ENCODE data around the gene ITSN2. TPM values are rescaled to one million over a fixed set of nuclear protein-coding genes. Genes with fewer than 3 reads are reported as not detected.

Gene ITSN2
- total and polyA plus RNA-seq, 9 donors = 15.6 to 23.7 (median 17.1) TPM

DNA sequence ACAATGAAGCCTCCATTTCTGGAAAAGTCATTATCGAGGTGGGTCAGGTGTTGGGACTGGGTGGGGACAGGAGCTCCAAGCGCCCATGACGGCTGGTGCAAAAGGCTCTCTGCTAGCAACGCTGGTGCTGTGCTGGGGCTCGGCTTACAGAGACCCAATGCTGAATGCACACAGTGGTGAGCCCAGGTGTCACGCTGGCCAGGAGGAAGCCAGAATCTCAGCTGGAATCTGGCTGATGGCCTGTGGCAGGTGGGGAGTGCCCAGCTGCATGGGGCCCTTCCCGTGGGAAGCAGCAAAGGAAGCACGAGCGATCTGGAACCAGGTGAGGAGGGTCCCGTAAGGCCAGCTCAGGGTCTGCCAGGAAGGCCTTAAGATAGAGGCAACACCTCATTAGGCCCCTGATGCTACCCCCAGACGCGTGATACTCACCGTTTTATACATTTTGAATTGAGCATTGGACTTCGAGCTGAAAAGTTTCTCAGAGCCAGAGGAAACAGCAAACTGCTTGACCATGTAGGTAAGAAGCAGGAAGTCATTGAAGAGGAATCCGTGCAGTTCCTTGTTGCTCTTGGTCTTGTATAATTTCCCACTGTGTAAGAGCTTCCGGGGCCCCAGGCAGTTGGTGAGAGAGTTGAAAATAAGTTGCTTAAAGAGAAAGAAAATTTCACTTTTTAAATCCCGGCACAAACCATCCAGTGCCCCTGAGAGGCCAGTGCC is 150.8 kb downstream of the ITSN2 start:
- no peak for DNase-seq
- WGBS (ENCODE audit: insufficient coverage) = 58% methylated on average over 12 of the region's 17 CpGs
- no peak overlapping the region for H3K27ac ChIP-seq (ENCODE audit: low read length)
- H3K36me3 ChIP-seq (ENCODE audit: control insufficient read depth, insufficient read depth, low read length) = peaks cover 67% of the 10 kb centered on the region
- no peak overlapping the region for H3K4me3 ChIP-seq (ENCODE audit: low read length)
- H3K27me3 ChIP-seq (ENCODE audit: control insufficient read depth, insufficient read depth, low read length) = no peaks in the 10 kb centered on the region
- H3K9me3 ChIP-seq (replicated peaks; ENCODE audit: control insufficient read depth, low read depth, low read length) = no peaks in the 10 kb centered on the region
- no peaks in the 10 kb centered on the region for H3K4me1 ChIP-seq (ENCODE audit: control insufficient read depth, insufficient read depth, low read length)

DNA sequence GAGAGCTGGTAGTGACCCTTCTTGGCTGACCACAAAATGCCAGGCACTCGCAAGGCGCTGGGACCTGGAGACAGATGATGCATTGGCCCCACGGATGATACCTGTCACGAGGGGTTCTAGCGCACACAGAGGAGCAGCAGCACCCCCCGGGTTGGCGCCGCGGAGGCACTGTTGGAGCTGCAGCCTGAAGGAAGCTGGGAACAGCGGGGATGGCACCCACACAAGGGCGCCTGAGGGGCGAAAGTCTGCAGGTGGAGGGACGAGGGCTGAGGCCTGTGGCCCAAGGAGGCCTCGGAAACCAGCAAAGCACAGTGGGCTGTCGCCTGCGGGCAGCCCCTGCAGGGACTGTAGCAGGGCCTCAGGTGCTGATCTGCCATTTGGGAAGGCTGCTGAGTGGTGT is 151.8 kb downstream of the ITSN2 start:
- H3K9me3 ChIP-seq (replicated peaks; ENCODE audit: control insufficient read depth, low read depth, low read length) = no peaks in the 10 kb centered on the region
- 94% methylated on average over 16 of the region's 16 CpGs for WGBS (ENCODE audit: insufficient coverage)

GRCh38 chr2:24207359-24207758 is 153.0 kb downstream of the ITSN2 start:
- no peaks in the 10 kb centered on the region for H3K27me3 ChIP-seq (ENCODE audit: control insufficient read depth, insufficient read depth, low read length)
- H3K4me3 ChIP-seq (ENCODE audit: low read length) = no peak overlapping the region
- H3K9me3 ChIP-seq (replicated peaks; ENCODE audit: control insufficient read depth, low read depth, low read length) = no peaks in the 10 kb centered on the region
- H3K4me1 ChIP-seq (ENCODE audit: control insufficient read depth, insufficient read depth, low read length) = peaks cover 2% of the 10 kb centered on the region
- peaks cover 72% of the 10 kb centered on the region for H3K36me3 ChIP-seq (ENCODE audit: control insufficient read depth, insufficient read depth, low read length)
- DNase-seq = no peak
- WGBS (ENCODE audit: insufficient coverage) = 85% methylated on average over 11 of the region's 11 CpGs
- no peak overlapping the region for H3K27ac ChIP-seq (ENCODE audit: low read length)

More for the DNA sequence above, 151.8 kb downstream of the ITSN2 start:
- Histone ChIP-seq H3K36me3 (ENCODE audit: control insufficient read depth, insufficient read depth, low read length) (peaks cover 77% of the 10 kb centered on the region), H3K4me3 (ENCODE audit: low read length) (no peak overlapping the region), H3K27ac (ENCODE audit: low read length) (no peak overlapping the region), H3K4me1 (ENCODE audit: control insufficient read depth, insufficient read depth, low read length) (no peaks in the 10 kb centered on the region), H3K27me3 (ENCODE audit: control insufficient read depth, insufficient read depth, low read length) (no peaks in the 10 kb centered on the region)
- DNase-seq = no peak

- Histone ChIP-seq H3K36me3 (ENCODE audit: control insufficient read depth, insufficient read depth, low read length) (peaks cover 68% of the 10 kb centered on the region), H3K27me3 (ENCODE audit: control insufficient read depth, insufficient read depth, low read length) (no peaks in the 10 kb centered on the region), H3K4me3 (ENCODE audit: low read length) (no peak overlapping the region), H3K27ac (ENCODE audit: low read length) (no peak overlapping the region), H3K9me3 (replicated peaks; ENCODE audit: control insufficient read depth, low read depth, low read length) (no peaks in the 10 kb centered on the region), H3K4me1 (ENCODE audit: control insufficient read depth, insufficient read depth, low read length) (peaks cover 2% of the 10 kb centered on the region)
- 85% methylated on average over 8 of the region's 8 CpGs for WGBS (ENCODE audit: insufficient coverage)
- DNase-seq = no peak
Measured at GRCh38 chr2:24206714-24207113, 153.6 kb downstream of the ITSN2 start.

- Histone ChIP-seq H3K4me1 (ENCODE audit: control insufficient read depth, insufficient read depth, low read length) (peaks cover 2% of the 10 kb centered on the region), H3K9me3 (replicated peaks; ENCODE audit: control insufficient read depth, low read depth, low read length) (no peaks in the 10 kb centered on the region), H3K36me3 (ENCODE audit: control insufficient read depth, insufficient read depth, low read length) (peaks cover 68% of the 10 kb centered on the region), H3K27ac (ENCODE audit: low read length) (no peak overlapping the region), H3K27me3 (ENCODE audit: control insufficient read depth, insufficient read depth, low read length) (no peaks in the 10 kb centered on the region), H3K4me3 (ENCODE audit: low read length) (no peak overlapping the region)
- WGBS (ENCODE audit: insufficient coverage) = 78% methylated on average over 6 of the region's 6 CpGs
- no peak for DNase-seq
Measured at GRCh38 chr2:24206242-24206641, 154.1 kb downstream of the ITSN2 start.

DNA sequence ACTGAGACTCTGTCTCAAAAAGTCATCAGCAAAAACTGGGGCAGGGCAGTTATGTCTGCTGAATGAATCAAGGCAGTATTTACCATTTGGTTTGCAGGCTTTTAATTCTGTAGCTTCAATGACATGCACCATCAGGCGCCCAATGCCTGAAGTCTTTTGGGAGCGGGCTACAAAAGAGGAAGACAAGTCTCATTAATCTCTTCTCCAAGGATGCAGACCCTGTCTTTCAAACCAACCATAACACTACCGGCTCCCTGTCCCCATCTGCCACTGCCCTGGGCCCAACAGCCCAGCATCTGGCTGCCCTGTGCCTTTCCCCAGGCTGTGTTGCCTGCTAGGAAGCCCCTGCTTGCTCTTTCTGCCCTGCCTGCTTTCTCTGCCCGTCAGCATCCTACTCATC is 155.2 kb downstream of the ITSN2 start:
- H3K4me3 ChIP-seq (ENCODE audit: low read length) = no peak overlapping the region
- no peaks in the 10 kb centered on the region for H3K27me3 ChIP-seq (ENCODE audit: control insufficient read depth, insufficient read depth, low read length)
- no peak overlapping the region for H3K27ac ChIP-seq (ENCODE audit: low read length)
- peaks cover 61% of the 10 kb centered on the region for H3K36me3 ChIP-seq (ENCODE audit: control insufficient read depth, insufficient read depth, low read length)
- 86% methylated on average over 4 of the region's 4 CpGs for WGBS (ENCODE audit: insufficient coverage)
- no peak for DNase-seq
- peaks cover 2% of the 10 kb centered on the region for H3K4me1 ChIP-seq (ENCODE audit: control insufficient read depth, insufficient read depth, low read length)
- no peaks in the 10 kb centered on the region for H3K9me3 ChIP-seq (replicated peaks; ENCODE audit: control insufficient read depth, low read depth, low read length)

DNA sequence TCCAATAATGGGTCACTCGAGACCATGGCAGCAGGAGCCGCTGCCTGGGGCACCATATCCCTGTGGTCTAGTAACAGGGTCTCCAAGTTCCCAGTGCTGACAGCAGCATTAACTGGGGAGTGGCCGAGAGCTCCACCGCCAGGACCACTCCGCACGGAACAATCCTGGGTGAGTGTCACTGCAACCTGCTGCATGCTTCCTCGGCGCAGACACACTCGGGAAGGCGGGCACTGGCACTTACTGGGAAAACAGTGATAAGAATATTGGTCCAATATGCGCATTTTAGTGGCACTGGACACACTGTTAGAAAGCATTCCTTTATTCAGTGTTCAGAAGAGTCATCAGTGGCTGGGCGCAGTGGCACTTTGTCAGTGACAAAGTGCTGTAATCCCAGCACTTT is 155.8 kb downstream of the ITSN2 start:
- no peak overlapping the region for H3K4me3 ChIP-seq (ENCODE audit: low read length)
- H3K27ac ChIP-seq (ENCODE audit: low read length) = no peak overlapping the region
- DNase-seq = no peak
- WGBS (ENCODE audit: insufficient coverage) = 93% methylated on average over 12 of the region's 12 CpGs
- no peaks in the 10 kb centered on the region for H3K9me3 ChIP-seq (replicated peaks; ENCODE audit: control insufficient read depth, low read depth, low read length)
- H3K4me1 ChIP-seq (ENCODE audit: control insufficient read depth, insufficient read depth, low read length) = peaks cover 2% of the 10 kb centered on the region
- no peaks in the 10 kb centered on the region for H3K27me3 ChIP-seq (ENCODE audit: control insufficient read depth, insufficient read depth, low read length)
- peaks cover 54% of the 10 kb centered on the region for H3K36me3 ChIP-seq (ENCODE audit: control insufficient read depth, insufficient read depth, low read length)

- H3K27me3 ChIP-seq (ENCODE audit: control insufficient read depth, insufficient read depth, low read length) = no peaks in the 10 kb centered on the region
- H3K27ac ChIP-seq (ENCODE audit: low read length) = no peak overlapping the region
- H3K9me3 ChIP-seq (replicated peaks; ENCODE audit: control insufficient read depth, low read depth, low read length) = no peaks in the 10 kb centered on the region
- peaks cover 2% of the 10 kb centered on the region for H3K4me1 ChIP-seq (ENCODE audit: control insufficient read depth, insufficient read depth, low read length)
- peaks cover 47% of the 10 kb centered on the region for H3K36me3 ChIP-seq (ENCODE audit: control insufficient read depth, insufficient read depth, low read length)
- DNase-seq = no peak
- H3K4me3 ChIP-seq (ENCODE audit: low read length) = no peak overlapping the region
- WGBS (ENCODE audit: insufficient coverage) = 37% methylated on average over 3 of the region's 5 CpGs
Measured at GRCh38 chr2:24203787-24204150, 156.6 kb downstream of the ITSN2 start.

- H3K27me3 ChIP-seq (ENCODE audit: control insufficient read depth, insufficient read depth, low read length) = no peaks in the 10 kb centered on the region
- H3K4me3 ChIP-seq (ENCODE audit: low read length) = no peak overlapping the region
- WGBS (ENCODE audit: insufficient coverage) = 75% methylated on average over 11 of the region's 19 CpGs
- H3K27ac ChIP-seq (ENCODE audit: low read length) = no peak overlapping the region
- no peaks in the 10 kb centered on the region for H3K9me3 ChIP-seq (replicated peaks; ENCODE audit: control insufficient read depth, low read depth, low read length)
- no peak for DNase-seq
- H3K36me3 ChIP-seq (ENCODE audit: control insufficient read depth, insufficient read depth, low read length) = peaks cover 42% of the 10 kb centered on the region
- peaks cover 2% of the 10 kb centered on the region for H3K4me1 ChIP-seq (ENCODE audit: control insufficient read depth, insufficient read depth, low read length)
Measured at GRCh38 chr2:24203029-24203786, 157.1 kb downstream of the ITSN2 start.

GRCh38 chr2:24200799-24201198 is 159.5 kb downstream of the ITSN2 start:
- H3K9me3 ChIP-seq (replicated peaks; ENCODE audit: control insufficient read depth, low read depth, low read length) = no peaks in the 10 kb centered on the region
- H3K36me3 ChIP-seq (ENCODE audit: control insufficient read depth, insufficient read depth, low read length) = peaks cover 28% of the 10 kb centered on the region
- DNase-seq = no peak
- H3K4me1 ChIP-seq (ENCODE audit: control insufficient read depth, insufficient read depth, low read length) = peaks cover 2% of the 10 kb centered on the region
- H3K27me3 ChIP-seq (ENCODE audit: control insufficient read depth, insufficient read depth, low read length) = no peaks in the 10 kb centered on the region
- H3K4me3 ChIP-seq (ENCODE audit: low read length) = no peak overlapping the region
- H3K27ac ChIP-seq (ENCODE audit: low read length) = no peak overlapping the region
- WGBS (ENCODE audit: insufficient coverage) = 94% methylated on average over 3 of the region's 3 CpGs
